Mammary epithelial cell (primary cell): ENCODE data around the gene PLB1.

ENCODE experiments used
- EZH2 ChIP-seq: IDR thresholded peaks from 2 replicates; pipeline ENCODE4 v1.6.1; 2012; ENCODE audit warnings: low read length, inconsistent platforms, borderline replicate concordance
- TF ChIP-seq, protein P1 (sequence below), 2 donors: IDR thresholded peaks in 1 of 2; conservative IDR thresholded peaks in 1 of 2; 2 replicates each; pipeline ENCODE4 v1.5.1; 2011 to 2012; ENCODE audit warnings: inconsistent platforms in 2 of 2, low read length in 2 of 2, mild to moderate bottlenecking in 2 of 2, control low read depth in 1 of 2, low read depth in 1 of 2; ENCODE audit not compliant: insufficient read depth in 1 of 2; ENCODE audit errors: extremely low read depth in 1 of 2

DNA sequence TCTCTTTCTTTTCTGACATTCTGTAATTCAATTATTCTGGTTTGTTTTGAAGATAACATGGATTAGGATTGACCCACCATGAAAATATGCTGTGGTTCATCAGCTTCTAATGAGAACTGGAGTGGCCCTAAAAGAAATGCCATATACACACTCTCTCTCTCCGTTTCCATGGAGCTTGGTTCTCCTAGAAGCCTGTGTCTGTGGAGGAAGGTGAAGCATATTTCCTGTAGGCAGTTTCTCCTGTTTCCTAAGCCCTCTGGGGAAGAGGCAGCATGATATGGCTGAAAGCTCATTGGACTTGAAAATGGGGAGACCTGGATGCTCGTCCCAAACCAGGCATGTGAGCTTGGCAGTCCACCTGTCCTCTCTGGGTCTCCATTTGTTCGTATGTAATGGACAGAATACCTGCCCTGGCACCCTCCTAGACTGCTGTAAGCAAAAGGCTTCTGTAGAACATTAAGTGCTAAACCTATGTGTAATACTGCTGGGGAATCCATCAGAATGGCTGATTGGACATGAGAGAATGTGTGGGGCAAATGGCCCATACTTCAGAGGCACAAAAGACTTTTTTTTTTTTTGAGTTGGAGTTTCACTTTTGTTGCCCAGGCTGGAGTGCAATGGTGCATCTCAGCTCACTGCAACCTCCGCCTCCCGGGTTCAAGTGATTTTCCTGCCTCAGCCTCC is 180.4 kb downstream of the PLB1 start:
- TF ChIP-seq, protein P1, sequence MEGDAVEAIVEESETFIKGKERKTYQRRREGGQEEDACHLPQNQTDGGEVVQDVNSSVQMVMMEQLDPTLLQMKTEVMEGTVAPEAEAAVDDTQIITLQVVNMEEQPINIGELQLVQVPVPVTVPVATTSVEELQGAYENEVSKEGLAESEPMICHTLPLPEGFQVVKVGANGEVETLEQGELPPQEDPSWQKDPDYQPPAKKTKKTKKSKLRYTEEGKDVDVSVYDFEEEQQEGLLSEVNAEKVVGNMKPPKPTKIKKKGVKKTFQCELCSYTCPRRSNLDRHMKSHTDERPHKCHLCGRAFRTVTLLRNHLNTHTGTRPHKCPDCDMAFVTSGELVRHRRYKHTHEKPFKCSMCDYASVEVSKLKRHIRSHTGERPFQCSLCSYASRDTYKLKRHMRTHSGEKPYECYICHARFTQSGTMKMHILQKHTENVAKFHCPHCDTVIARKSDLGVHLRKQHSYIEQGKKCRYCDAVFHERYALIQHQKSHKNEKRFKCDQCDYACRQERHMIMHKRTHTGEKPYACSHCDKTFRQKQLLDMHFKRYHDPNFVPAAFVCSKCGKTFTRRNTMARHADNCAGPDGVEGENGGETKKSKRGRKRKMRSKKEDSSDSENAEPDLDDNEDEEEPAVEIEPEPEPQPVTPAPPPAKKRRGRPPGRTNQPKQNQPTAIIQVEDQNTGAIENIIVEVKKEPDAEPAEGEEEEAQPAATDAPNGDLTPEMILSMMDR (conservative IDR thresholded peaks at IDR 0.05 in 1 of 2, IDR thresholded peaks at IDR 0.05 in 1 of 2; ENCODE audit: extremely low read depth in 1 of 2, insufficient read depth in 1 of 2, low read depth in 1 of 2, low read length in 2 of 2), result no peak
- no peak for TF ChIP-seq EZH2
